HCEC 1CT (cell line): Measurements from ENCODE around the gene MAEA.

Experiments
- DNase-seq: peaks from one replicate; pipeline ENCODE4 v3.0.0-alpha.2; 2017

Gene MAEA

GRCh38 chr4:1338752-1339414 lies 49.2 kb downstream of the MAEA start:
- DNase-seq, result no peak

GRCh38 chr4:1339489-1339888 lies 49.8 kb downstream of the MAEA start:
- DNase-seq, result no peak

- DNase-seq, result no peak
Measured at GRCh38 chr4:1340181-1340747, 50.6 kb downstream of the MAEA start.

GRCh38 chr4:1340861-1341260 lies 51.2 kb downstream of the MAEA start:
- no peak for DNase-seq

- DNase-seq, result peak; percentile 12
Measured at GRCh38 chr4:1342003-1342402, 52.3 kb downstream of the MAEA start.

GRCh38 chr4:1344696-1345095 lies 55.0 kb downstream of the MAEA start:
- DNase-seq, result no peak

- DNase-seq, result peak; percentile 7
Measured at GRCh38 chr4:1345903-1346780, 56.5 kb downstream of the MAEA start.

- DNase-seq, result peak; percentile 98
Measured at GRCh38 chr4:1346781-1347409, 57.2 kb downstream of the MAEA start, which contains the start of gene UVSSA. Gene UVSSA, plus strand, starts transcription at chr4:1347208. Its CDS starts 884 bp downstream, at chr4:1348092.

GRCh38 chr4:1347410-1347864 lies 57.7 kb downstream of the MAEA start:
- peak; percentile 72 for DNase-seq

GRCh38 chr4:1348014-1348513 lies 58.4 kb downstream of the MAEA start:
- no peak for DNase-seq

GRCh38 chr4:1348746-1349145 lies 59.1 kb downstream of the MAEA start:
- no peak for DNase-seq

- DNase-seq, result no peak
Measured at GRCh38 chr4:1349359-1350168, 59.9 kb downstream of the MAEA start.

GRCh38 chr4:1350169-1350520 lies 60.5 kb downstream of the MAEA start:
- DNase-seq, result no peak

GRCh38 chr4:1351854-1352566 lies 62.3 kb downstream of the MAEA start:
- DNase-seq, result peak; percentile 35

- DNase-seq, result no peak
Measured at GRCh38 chr4:1352567-1352900, 62.8 kb downstream of the MAEA start.

- DNase-seq, result no peak
Measured at GRCh38 chr4:1353186-1354055, 63.7 kb downstream of the MAEA start.

GRCh38 chr4:1354136-1354982 lies 64.7 kb downstream of the MAEA start:
- no peak for DNase-seq

GRCh38 chr4:1354983-1355275 lies 65.2 kb downstream of the MAEA start:
- DNase-seq, result no peak

GRCh38 chr4:1355378-1355777 lies 65.7 kb downstream of the MAEA start:
- DNase-seq, result no peak
